ENCODE data around the gene PHACTR3.

PHACTR3 gene

DNA sequence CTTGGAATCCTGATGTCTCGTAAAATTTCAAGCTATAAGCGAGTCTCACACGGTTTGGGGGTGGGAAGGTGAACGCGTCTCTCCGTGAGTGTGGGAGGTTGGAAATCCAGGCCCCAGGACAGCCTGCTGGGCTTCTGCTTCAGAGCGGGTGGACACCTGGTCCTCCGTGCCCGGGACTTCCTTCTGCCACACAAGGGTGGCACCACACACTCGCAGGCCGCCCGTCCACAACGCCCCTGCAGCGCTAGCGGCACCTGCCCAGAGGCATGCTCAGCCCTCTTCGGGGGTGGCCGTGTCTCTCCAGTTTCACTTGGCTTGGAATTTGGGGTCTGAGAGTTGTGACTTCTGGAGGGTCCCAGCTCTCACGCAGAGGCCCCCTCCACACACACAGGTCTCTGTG, 151.9 kb downstream of the PHACTR3 start:
- no peak for FAIRE-seq

DNA sequence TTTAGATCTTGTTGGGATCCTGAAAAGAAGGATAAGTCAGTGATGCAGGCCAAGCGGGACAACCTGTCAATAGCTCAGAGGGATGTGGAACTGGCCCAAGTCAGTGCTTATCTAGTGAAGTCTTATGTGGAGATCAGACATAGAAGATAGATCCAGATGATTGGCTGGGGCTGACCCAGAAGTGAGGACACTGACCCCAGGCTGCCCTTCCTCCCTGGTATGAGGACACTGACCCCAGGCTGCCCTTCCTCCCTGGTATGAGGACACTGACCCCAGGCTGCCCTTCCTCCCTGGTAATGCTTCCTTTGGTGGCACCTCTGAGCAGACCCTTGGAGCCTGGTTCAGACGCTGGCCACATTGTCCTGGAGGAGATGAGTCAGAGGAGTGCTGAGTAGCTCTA, 159.7 kb downstream of the PHACTR3 start:
- FAIRE-seq: no peak

DNA sequence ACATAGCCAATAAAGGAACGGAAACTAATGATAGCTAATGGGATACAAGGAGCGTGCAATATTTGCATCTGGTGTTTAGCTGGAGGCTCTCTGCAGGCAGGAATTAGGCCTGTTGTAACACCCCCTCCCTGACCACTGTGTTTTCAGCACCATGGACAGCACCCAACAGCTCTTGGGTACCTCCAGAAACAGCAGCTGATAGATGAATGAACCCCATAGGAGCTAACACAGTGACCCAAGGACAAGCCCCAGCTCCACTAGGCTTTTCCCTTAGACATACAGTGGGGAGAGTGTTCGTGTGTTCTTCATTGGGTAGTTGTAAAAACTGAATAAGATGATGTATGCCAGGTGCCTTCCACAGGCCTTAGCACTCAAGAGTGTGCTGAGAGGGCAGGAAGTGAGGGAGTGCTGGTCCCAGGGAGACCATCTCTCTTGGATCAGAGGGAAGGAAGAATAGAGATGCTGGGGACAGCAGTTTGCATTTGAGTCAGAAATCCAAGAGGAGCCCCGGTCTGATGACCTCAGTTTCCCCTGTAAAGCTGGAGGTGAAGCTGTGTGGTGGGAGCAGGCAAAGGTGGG, 161.3 kb downstream of the PHACTR3 start:
- no peak for FAIRE-seq

DNA sequence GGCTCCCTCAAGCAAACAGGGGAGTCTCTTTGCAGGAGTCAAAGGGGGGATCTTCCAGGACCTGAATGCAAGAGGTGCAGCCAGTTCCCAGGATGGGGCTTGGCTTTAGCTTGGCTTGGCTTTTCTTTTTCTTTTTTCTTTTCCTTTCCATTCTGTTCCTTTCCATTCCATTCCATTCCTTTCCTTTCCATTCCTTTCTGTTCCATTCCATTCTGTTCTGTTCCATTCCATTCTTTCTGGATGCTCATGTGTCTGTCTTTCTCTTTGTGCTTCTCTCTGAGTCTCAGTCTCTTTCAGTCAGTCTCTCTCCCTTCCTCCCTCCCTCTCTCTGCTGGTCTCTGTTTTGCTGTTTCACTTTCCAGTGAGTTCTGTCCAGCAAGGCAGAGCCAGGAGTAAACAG, 163.3 kb downstream of the PHACTR3 start:
- peak; percentile 95 for FAIRE-seq

DNA sequence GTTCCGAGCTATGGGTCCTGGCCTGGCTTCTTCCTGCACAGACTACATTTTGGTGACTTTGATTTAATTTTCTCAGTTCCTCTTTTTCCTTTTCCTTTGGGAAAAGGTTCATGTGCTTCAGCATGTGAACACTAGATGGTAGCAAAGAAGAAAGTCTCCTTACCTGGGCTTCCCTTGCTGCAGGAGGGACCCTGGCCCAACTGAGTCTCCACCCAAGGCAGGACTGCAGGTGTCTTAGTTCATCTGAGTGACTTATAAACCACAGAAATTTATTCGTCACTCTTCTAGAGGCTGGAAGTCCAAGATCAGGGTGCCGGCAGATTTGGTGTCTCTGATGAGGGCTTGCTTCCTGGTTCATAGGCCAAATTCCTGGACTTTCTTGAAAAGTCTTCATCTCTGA, 165.9 kb downstream of the PHACTR3 start:
- FAIRE-seq: no peak

DNA sequence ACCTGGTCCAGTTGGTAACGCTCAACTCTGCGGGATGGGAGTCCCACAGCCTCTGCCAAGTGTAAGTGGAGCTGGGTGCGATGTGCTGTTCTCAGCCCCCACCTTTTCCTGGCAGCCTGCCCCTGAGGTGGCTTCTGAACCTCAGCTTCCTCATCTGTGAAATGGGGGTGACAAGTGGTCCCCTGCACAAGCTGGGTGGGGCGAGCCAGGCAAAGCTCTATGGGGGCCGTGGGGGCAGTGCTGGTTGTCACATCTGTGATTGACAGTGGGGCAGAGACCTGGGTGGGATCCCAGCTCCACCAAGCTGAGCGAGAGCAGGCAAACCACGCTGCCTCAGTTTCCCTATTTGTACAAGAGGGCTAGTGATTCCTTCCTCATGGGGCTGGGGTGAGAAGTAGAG, 166.5 kb downstream of the PHACTR3 start:
- no peak for FAIRE-seq

DNA sequence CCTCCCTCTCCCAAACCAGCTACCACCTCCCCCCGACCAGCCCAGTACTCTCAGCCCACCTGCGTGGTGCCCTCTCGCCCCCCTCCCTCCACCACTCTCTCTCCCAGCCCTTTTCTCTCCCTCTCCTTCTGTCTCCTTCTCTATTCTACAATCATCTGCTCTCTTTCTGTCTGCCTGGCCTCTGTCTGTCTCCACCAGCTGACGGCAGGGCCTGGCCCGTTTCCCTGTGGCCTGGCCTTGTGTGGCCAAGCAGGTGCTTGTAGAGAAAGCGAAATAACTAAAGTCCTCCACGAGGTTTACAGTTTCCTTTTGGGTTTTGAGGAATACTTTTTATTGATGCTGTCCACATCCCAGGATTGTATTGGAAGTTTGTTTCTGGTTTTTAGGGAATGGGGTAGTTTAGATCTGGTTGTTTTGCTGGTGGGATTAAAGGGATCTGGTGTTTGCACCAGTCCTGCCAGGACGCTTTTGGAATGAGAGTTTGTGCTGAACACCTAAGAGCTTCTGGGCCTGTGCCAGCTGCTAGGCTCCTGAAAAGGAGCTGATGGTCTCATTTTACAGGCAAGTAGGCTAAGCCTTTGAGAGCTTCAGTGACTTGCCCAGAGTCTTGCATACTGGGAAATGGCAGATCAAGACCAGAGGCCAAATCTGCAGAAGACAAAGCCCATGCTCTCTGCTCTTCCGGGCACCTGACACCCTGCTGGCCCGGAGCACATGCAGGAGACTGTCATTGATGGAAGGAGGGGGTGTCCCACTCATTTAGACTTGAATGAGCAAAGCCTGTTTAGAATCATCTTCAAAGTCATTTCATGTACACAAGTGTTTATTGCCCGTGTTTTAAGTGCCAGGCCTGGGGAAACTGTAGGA, 167.4 kb downstream of the PHACTR3 start:
- no peak for FAIRE-seq

DNA sequence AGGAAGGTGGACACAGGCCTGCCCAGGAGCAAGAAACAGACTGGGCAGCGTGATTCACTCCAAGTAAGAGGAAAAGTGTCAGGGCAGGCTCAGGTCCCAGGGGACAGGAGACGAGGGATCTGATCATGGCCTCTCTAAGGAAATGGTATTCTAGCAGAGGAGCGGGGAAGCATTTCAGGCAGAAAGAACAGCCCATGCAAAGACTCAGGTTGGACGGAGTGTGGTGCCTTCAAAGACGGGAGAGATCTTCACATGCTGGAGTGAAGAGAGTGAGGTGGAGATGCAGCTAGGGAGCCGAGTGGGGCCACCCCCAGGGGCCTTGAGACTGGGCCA, 168.0 kb downstream of the PHACTR3 start:
- FAIRE-seq: no peak

DNA sequence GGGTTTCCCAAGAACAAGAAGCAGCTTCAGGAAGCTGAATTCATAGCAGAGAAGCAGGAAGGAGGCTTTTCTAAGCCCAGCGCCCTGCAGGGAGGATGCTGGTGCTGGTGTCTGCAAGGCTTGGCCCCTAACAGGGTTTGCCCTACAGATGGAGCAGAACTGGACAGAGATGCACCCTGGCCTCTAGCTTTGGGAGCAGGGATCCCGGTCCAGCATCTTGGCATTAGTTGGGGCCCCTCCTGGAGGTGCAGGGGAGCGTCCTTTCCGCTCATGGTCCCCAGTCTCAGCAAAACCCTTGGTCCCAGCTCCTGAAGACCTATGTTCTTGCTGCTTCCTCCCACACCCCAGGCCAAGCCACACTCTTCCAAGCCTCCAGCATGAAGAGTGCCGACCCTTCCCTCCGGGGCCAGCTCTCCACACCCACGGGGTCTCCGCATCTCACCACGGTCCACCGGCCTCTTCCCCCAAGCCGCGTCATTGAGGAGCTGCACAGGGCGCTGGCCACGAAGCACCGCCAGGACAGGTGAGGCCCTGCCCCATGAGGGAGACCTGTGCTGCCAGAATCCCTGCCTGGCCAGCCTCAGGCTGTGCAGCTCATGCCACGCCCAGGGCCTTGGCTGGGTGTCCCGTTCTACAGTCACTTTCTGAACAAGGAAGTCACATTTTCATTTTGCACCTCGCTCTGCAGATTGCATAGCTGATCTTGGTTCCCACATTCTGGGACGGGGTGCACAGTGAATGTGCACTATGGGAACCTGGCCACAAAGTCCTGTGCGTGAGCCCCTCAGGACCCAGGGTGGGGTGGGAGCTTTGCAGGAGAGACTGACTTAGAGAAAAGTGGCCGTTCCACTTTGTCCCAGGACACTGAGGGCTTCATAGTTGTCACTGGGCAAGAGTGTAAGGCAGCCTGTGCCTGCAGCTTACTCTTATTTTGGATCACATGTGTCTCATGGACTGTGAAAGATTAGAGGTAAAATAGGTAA, 168.9 kb downstream of the PHACTR3 start:
- no peak for FAIRE-seq

DNA sequence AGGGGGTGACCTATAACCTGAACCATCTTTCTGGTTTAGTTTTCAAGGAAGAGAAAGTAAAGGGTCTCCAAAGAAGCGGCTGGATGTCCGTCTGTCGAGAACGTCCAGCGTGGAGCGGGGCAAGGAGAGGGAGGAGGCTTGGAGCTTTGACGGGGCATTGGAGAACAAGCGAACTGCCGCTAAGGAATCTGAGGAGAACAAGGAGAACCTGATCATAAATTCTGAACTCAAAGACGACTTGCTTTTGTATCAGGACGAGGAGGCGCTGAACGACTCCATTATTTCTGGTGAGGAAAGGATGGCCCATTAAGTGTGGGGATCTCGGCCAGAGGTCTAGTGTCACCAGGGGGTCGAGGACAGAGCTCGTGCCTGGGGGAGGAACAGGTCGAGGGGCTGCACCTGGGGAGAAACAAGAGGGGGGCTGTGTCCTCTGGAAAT, 169.9 kb downstream of the PHACTR3 start:
- no peak for FAIRE-seq

DNA sequence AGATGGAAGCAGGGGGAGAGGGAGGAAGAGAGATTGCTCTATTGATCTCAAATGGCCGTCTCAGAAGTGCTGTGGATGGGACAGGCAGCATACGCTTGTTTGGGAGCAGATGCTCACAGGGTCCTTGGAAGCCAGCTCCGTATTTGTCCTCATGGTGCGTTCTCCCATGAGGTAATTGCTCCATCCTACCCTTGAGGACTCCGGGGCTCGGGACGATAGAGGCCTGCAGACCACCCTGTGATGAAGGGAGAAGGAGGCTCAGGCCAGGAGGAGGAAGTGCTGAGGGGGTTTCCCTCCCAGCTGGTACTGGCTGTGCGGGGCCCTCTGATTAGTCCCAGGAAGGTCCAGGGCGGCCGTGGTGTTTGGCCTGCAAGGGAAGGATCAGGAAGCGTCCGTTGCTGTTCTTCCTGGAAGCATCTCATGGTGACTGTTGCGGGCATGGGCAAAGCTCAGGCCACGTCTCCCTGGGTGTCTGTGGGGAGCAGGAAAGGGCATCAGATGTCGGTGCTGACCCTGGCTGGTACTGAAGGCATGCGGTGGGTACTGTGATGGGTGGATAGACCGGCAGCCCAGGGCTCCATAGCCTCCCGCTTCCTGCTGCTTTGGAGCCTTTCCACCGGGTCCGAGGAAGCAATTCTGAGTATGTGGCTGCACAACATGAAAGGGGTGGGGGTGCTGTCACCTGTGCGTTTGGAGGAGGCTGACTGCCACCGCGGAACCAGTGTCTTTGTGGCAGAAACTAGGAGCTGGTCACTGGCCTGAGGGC, 170.8 kb downstream of the PHACTR3 start:
- FAIRE-seq: no peak

DNA sequence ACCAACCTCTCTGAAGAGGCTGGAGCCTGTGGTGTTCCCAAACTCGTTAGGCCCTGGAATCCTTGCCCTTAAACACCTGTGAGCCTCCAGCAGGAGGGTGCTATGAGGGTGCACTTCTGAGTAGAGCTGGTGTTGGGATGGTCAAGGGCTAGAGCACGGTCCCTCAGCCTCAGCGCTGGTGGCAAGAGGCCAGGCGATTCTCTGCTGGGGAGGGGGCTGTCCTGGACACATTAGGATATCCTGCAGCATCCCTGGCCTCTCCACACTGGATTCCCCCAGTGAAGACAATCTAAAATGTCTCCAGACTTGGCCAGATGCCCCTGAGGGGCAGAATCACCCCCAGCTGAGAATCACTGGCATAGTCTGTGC, 171.3 kb downstream of the PHACTR3 start:
- FAIRE-seq: no peak

DNA sequence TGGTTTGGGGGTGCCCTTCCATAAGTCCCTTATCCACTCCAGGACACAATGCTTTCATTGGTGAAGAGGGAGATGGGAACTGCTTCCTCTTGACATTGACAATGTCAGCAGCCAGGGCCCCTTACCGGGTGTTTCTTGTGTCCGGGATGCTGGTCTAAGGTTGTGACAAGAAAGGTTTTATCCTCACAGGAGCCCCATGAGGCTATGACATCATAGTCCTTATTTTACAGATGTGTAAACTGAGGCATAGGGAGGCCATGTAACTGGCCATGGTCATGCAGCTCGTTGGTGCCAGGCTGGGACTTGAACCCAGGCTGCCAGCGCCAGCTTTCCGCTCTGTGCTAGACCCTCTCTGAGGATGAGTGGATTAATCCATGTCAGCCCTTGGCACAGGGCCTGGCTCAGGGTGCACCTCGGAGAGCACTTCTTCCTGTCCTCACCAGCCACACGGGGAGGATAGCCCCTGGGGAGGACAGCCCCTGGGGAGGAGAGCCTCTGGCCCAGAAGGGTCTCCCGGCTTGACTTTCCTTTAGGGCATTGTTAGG, 171.8 kb downstream of the PHACTR3 start:
- FAIRE-seq: no peak

DNA sequence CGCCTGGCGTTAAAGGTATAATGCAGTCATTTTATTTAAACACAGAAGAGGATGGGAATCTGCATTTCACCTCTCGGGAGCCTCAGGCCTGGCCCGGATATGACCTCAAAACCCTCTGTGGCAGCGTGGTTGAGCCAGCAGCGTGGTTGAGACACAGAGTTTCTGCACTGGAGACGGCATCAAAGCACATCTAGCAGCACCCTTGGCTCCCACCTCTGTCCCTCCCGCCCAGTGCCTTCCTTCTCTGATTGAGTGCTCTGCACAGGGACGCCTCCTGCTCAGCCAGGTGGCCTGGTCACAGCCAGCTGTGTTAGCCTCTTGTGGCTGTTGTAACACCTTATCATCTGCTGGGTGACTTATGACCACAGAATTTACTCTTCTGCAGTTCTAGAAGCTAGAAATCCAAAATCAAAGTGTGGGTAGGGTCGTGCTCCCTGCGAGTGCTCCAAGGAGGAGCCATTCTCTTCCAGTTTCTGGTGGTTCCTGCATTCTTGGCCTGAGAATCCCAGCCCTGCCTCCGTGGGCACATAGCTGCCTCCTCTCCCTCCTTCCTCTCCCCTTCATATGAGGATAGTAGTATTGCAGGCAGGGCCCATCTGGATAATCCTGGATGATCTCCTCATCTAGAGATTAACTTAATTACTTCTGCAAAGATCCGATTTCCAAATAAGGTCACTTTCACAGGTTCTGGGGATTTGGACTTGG, 172.4 kb downstream of the PHACTR3 start:
- no peak for FAIRE-seq

DNA sequence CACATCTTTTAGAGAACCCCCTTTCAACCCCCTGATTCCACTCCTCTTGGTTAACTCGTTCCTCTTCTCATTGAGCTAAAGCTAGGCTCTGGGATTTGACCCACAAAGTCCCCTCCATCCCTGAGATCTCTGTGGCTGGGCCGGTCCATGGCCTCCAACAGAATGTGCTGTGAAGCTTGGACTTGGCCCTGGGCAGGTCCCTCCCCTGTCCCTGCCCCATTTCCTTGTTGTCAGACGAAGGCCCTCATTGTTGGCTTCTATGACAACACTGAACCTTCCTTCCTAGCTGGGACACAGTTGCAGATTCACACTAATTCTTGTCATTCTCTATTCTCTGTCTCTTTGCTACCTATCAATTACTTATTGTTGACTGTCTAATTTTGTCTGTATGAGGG, 173.0 kb downstream of the PHACTR3 start:
- no peak for FAIRE-seq

DNA sequence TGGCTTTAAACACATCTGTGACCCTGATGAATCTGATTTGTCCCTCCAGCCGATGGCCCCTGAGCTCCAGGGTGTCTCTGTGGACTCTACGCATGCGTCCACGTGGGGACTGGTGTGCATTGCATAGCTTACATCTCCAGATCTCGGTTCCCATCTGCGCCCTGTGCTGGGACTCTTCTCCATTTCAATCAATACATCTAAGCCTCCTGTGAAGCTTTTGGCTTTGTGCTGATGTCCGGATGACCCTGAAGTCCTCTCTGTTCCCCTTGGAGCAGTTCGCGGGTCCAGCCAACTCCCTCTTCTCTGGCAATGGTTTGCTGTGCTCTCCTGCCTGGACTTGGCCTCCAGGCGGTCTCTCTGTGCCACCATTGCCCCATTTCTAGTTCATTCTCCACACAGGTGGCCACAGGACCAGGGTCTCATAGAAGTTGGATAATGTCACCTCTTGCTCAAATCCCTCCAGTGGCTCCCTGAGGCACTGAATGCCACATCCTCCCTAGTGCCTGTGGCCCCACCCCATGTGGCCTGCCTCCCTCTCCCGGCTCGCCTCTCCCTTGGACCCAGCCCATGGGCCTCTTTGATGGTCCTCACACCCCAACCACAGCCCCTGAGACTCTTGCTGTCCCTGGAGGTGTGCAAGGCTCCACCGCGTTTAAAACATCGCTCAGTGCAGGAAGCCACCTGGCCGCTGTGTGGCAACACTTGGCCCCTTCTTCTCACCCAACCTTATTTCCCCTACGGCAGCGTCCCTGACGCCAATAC, 173.7 kb downstream of the PHACTR3 start:
- no peak for FAIRE-seq

DNA sequence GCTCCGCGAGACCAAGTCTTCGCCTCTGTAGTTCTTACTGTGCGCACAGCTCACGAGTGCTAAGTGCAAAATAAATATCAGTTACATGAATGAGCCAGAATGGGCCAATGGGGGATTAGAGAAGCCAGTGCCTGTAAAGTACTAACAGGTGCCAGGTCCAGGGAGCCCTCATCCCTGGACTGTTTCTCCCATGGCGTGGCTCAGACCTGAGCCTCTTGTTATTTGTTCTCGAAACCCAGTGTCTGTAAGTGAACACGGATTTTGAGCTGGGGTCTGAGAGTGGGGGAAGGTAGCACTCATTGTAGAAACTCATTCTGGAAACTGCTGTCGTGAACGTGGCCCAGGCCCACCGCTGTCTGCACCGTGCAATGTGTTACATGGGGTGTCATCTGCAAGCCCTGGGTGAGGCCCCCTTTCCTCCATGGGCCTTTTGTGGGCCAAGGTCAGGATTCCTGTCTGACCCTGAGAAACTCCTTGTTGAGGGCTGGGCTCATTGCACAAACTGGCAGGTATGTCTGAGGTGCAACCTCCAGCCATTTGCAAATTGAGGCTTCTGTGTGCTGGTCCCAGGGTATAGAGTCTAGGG, 174.4 kb downstream of the PHACTR3 start:
- no peak for FAIRE-seq

DNA sequence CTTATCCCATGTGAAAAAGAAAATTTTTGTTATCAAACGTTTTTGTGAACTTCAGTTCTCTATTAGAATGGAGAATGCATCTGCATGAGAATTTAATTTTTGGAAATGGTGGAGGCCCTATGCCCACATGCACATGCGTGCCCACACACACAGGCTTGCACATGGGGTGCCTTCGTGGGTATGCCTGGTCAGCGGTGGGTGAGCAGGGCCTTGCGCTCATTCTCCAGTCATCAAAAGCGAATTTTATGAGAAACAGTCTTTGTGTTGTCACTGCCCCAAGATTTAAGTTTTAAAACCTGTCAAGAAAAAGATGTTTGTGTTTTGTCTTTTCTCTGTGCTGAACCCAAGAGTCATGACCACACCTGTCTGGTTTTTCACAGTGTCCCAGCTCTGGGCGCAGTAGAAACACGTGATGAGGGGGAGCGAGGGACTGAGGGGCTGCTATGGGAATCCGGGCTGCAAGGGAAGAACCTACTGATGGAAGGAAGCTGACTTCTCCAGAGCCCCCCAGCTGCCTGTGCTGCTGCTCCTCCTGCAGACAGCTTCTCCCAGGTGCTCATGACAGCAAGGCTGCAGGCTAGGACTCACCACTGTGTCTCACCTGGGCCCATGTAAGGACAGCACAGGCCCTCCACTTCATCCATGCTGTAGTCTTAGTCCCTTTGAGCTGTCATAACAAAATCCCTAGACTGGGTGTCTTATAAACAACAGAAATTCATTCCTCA, 175.5 kb downstream of the PHACTR3 start:
- no peak for FAIRE-seq

DNA sequence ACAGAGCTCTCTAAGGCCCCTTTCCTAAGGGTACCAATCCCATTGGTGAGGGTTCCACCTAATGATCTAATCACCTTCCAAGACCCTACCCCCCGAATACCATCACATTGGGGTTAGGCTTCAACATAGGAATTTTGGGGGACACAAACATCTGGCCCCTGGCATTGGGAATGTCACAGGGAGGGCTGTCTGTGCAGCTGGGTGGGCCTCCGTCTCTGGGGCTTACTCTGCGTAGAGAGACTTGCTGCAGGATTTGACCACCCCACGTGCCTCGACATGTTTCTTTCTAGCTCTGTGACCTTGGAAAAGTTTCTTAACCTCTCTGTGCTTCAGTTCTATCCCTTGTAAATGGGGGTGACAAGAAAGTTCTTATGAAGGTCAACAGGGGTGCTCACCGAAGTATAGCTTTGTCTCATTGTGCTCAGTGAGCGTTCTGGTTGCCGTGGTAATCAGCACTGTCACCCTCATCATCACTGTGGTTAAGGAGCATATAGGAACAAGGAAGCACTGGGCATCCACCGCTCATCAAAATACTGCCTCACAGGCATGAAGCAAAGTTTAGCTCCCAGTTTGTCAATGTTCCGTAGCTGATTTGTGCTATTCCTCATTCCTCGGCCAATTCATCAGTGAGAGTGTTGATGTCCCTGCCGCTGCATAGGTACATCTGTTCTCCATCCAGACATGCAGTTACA, 176.3 kb downstream of the PHACTR3 start:
- no peak for FAIRE-seq

All from islet of Langerhans (tissue), 1 donor.